HTERT RPE-1 (cell line): ENCODE results near the gene CEP89.
"Not testable (repeated sequence)": the region's sequence is repeated elsewhere in the genome, so short reads cannot be mapped to it uniquely, and the experiment has no call there.

Experiments
- in situ Hi-C: fragments of 300-500 bp; cut with MboI; formaldehyde crosslinking; loops from 4 replicates; pipeline ENCODE4 v1.14.3; 2020; ENCODE audit warnings: low sequenced_read_pairs

The CEP89 gene

DNA sequence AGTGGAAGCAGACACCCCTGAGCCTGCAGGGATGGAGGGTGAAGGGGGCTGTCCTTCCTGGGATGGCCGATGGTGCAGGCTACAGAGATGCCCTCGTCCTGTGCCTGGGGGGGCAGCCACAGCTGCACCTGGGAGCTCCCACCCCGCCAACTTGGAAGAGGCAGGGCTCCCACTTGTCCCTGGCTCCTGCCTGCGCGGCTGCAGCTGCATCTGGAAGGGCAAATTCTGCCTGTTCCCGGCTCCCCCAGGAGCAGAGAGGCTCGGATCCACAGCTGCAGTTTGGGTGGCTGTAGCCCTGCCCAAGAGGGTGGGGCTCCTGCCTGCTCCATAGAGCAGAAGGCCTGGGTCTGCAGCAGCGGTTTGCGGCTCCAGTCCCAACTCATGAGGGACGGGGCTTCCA is 2.2 kb downstream of the CEP89 start:
- in situ Hi-C loops = no loop called here

GRCh38 chr19:32966750-32967149 is 5.0 kb downstream of the CEP89 start:
- in situ Hi-C loops = no loop called here

- in situ Hi-C loops = no loop called here
Measured at GRCh38 chr19:32945260-32945659, 26.5 kb downstream of the CEP89 start.

- in situ Hi-C loops = not testable (repeated sequence)
Measured at GRCh38 chr19:32941273-32941672, 30.5 kb downstream of the CEP89 start.

GRCh38 chr19:32936065-32936464 is 35.7 kb downstream of the CEP89 start:
- in situ Hi-C loops = no loop called here

DNA sequence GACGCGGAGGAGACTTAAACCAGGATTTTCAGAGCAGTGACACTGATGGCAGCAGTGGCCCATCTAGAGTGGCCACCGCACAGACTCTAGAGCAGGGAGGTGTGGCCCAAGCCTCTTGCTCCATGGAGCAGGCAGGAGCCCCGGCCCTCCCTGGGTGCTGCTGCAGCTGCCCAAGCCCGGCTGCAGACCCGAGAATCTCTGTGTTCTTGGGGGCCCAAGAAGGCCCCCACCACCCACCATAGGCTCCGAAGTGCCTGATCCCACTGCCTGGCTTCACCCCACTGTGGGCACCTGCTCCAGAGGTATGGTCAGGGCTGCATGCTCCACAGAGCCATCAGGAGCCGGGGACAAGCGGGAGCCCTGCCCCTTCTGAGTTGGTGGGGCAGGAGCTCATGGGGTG is 36.1 kb downstream of the CEP89 start:
- in situ Hi-C loops = no loop called here

DNA sequence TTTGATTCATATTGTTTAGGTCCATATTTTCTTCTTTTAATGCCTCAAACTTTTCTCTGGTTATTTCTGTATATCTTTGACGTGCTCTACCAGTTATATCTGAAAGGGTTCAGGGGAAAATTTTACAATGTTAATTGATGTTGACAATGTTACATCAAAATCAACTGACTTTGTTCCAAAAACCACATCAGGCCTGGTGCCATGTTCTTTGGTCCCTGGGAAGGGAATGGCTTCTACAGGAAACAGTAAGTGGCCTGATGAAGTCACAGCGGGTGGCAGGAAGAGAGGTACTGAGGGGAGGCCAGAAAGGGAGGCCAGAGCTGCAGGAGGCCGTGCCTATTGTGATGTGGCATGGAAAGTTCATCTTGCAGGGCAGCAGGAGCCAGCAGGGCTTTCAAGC is 38.2 kb downstream of the CEP89 start:
- in situ Hi-C loops = no loop called here

- in situ Hi-C loops = no loop called here
Measured at GRCh38 chr19:32930567-32930966, 41.2 kb downstream of the CEP89 start.

DNA sequence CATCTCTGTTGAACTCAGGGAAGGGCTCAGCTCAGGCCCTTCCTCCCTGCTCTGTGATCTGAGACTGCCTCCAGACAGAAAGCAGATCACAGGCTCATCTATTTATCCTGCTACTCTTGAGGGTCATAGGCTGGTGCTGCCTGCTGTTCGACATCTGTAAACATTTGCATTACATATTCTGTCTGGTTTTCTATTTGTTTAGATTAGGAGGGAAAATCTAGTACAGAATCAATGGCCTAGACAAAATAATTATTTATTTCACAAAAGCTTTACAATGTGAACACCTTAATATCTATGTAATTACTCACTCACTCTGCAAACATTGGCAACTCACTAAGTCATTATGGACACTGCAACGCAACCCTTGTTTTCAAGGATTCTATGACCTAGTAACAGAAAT is 43.0 kb downstream of the CEP89 start:
- in situ Hi-C loops = no loop called here

DNA sequence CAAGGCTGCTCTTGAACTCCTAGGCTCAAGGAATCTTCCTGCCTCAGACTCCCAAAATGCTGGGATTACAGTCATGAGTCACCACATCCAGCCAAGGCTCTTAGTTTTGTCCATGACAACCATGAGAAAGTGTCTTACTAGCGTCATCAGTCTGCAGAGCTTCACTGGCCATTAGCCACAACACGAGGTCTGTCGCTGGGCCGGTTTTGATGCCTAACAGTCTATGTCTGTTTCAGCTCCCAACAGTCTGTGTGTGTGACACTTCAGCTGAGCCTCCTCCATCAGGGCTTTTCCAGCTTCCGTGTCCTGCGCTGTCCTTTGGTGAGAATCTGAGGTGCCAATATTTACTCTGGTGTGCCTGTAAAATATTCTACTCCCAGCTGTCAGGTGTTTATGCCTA is 47.6 kb downstream of the CEP89 start:
- in situ Hi-C loops = no loop called here

GRCh38 chr19:32921624-32922023 is 50.1 kb downstream of the CEP89 start:
- in situ Hi-C loops = no loop called here

GRCh38 chr19:32919365-32919764 is 52.4 kb downstream of the CEP89 start:
- in situ Hi-C loops = no loop called here

- in situ Hi-C loops = no loop called here
Measured at GRCh38 chr19:32917616-32917996, 54.2 kb downstream of the CEP89 start.

- in situ Hi-C loops = no loop called here
Measured at GRCh38 chr19:32916969-32917615, 54.7 kb downstream of the CEP89 start.

DNA sequence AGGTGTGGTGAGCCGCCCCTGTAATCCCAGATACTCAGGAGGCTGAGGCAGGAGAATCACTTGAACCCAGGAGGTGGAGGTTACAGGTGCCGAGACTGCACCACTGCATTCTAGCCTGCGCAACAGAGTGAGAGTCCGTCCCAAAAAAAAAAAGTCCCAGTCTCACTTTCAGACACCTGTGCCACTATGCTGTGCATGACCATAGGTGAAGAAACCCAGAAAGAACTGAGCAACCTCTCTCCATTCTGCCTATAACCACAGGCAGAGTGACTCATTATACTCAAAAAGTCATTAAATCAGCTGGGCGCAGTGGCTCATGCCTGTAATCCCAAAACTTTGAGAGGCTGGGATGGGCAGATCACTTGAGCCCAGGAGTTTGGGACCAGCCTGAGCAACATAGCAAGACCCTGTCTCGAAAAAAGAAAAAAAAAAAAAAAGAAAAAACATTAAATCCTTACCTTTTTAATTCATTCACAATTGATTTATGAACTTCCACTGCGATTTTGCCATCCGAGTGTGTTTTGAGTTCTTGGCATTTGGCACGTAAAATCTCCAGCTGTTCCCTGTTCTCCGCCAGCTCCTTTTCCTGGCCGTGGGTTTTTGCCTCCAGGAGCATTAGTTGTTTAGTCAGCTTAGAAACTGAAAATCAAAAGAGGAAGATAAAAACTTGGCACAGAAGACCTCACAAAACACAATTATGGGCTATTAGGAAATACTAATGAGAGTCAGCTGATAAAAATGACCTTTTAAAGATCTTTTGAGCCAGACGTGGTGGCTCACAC is 56.7 kb downstream of the CEP89 start:
- in situ Hi-C loops = no loop called here

DNA sequence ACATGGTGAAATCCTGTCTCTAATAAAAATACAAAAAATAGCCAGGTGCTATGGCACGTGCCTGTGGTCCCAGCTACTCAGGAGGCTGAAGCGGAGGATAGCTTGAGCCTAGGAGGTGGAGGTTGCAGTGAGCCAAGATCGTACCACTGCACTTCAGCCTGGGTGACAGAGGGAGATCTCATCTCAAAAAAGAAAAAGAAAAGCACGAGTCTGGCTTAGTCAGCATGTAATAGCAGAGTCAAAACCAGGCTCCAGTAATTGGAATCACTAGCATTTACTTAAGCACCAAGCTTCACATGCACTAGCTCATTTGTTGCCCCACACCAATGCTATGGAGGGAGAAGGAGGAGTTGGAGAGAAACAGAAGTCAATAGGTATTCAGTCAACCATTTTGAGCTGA is 60.3 kb downstream of the CEP89 start:
- in situ Hi-C loops = no loop called here

GRCh38 chr19:32910874-32911273 is 60.9 kb downstream of the CEP89 start:
- in situ Hi-C loops = no loop called here

- in situ Hi-C loops = no loop called here
Measured at GRCh38 chr19:32910094-32910493, 61.7 kb downstream of the CEP89 start.

GRCh38 chr19:32909257-32909656 is 62.5 kb downstream of the CEP89 start:
- in situ Hi-C loops = no loop called here

- in situ Hi-C loops = no loop called here
Measured at GRCh38 chr19:32908641-32909190, 63.0 kb downstream of the CEP89 start.

GRCh38 chr19:32902448-32902847 is 69.3 kb downstream of the CEP89 start:
- in situ Hi-C loops = no loop called here

DNA sequence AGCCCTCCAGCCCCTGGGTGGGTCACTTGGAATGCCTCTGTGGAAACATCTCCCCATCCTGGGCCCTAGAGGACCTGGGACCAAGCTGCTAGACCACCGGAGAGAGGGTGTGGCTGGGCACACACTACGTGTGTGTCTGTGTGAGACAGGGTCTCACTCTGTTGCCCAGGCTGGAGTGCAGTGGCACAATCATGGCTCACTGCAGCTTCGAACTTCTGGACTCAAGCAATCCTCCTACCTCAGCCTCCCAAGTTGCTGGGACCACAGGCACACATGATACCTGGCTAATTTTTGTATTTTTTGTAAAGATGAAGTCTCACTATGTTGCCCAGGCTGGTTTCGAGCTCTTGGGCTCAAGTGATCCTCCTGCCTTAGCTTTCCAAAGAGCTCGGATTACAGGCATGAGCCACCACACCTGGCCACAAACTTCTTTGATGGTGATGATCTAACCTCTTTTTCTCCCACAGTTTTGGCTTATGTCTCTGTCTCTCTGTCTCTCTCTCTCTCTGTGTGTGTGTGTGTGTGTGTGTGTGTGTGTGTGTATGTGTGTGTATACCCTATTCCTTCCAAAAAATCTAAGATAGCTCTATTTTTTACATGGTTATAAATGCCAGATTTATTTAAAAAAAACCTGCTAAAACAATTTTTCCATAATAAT is 70.1 kb downstream of the CEP89 start:
- in situ Hi-C loops = no loop called here
